ENCODE measurements around the gene RBP4. TPM values are rescaled to one million over a fixed set of nuclear protein-coding genes. Genes with fewer than 3 reads are reported as not detected.

RBP4 gene
- total and polyA plus RNA-seq, 9 of the 15 experiments (the other 6 are each of a cell fraction or from before 2014, with no cell fraction given) = 0.91 TPM; not detected in 8

GRCh38 chr10:93608421-93608820 is 7.4 kb upstream of the RBP4 start:
- no peak overlapping the region for H3K9ac ChIP-seq (ENCODE audit: insufficient read depth in 1 of 2, low read depth in 2 of 2, low read length in 2 of 2)
- H3K27me3 ChIP-seq (ENCODE audit: control insufficient read depth in 2 of 2, insufficient read depth in 2 of 2, low read length in 2 of 2) = peaks cover 5 to 23% of the 10 kb centered on the region in 2 experiments; a peak in 3 of 5 replicates
- H3K27ac ChIP-seq (ENCODE audit: extremely low read depth, low read depth, low read length) = no peak overlapping the region
- BruUV-seq (replicated peaks) = no TSS peak
- DNase-seq (ENCODE audit: extremely low read depth in 1 of 4, low spot score in 3 of 4) (no peak), ATAC-seq (no peak), FAIRE-seq (no peak)
- no peak overlapping the region for H2AFZ ChIP-seq (ENCODE audit: low read depth, low read length)
- H3K4me3 ChIP-seq = no peak overlapping the region
- ChIA-PET POLR2A (no interaction called here), CTCF (ENCODE audit: low intra/inter-chr PET ratio) (no interaction called here)
- H3K36me3 ChIP-seq (ENCODE audit: control insufficient read depth, insufficient read depth, low read length) = no peaks in the 10 kb centered on the region
- no peak overlapping the region for H3K4me2 ChIP-seq (ENCODE audit: insufficient read depth, low read length)
- H3K9me1 ChIP-seq (ENCODE audit: control insufficient read depth, insufficient read depth, low read length) = no peaks in the 10 kb centered on the region
- 0% methylated on average over 3 of the region's 3 CpGs for whole genome bisulfite sequencing (ENCODE audit: insufficient coverage, low coverage, missing lambda C conversion rate)
- no peaks in the 10 kb centered on the region for H3K4me1 ChIP-seq (replicated peaks in 1 of 2; ENCODE audit: control insufficient read depth in 2 of 2, insufficient read depth in 2 of 2, low read length in 2 of 2)
- H3K79me2 ChIP-seq (ENCODE audit: control insufficient read depth, insufficient read depth, low read length) = no peaks in the 10 kb centered on the region
- intact Hi-C loops (cut with micrococcal nuclease) (no loop called here), in situ Hi-C loops (cut with MboI) (no loop called here)
- TF ChIP-seq RBBP5 (IDR thresholded peaks at IDR 0.05; ENCODE audit: borderline replicate concordance, insufficient read depth, low read length, poor library complexity, severe bottlenecking) = no peak
- no peak for TF ChIP-seq ZSCAN32 (CRISPR knock-in tag; IDR thresholded peaks at IDR 0.05)
- no peak for TF ChIP-seq CLOCK (CRISPR knock-in tag; IDR thresholded peaks at IDR 0.05; ENCODE audit: borderline replicate concordance)
- no peaks in the 10 kb centered on the region for H3K9me3 ChIP-seq (replicated peaks; ENCODE audit: control insufficient read depth, insufficient read depth, low read depth, low read length)
- H4K20me1 ChIP-seq (replicated peaks; ENCODE audit: control insufficient read depth, insufficient read depth, low read length) = no peaks in the 10 kb centered on the region
